GM04504 (cell line): ENCODE measurements around the gene WDR1.

ENCODE experiments used
- DNase-seq: peaks from one replicate; pipeline ENCODE4 v3.0.0-alpha.2; 2012; ENCODE audit warnings: low read depth

Gene WDR1

GRCh38 chr4:10114147-10114546 lies 2.5 kb downstream of the WDR1 start:
- DNase-seq, result no peak

- DNase-seq, result no peak
Measured at GRCh38 chr4:10113362-10114047, 3.1 kb downstream of the WDR1 start.

GRCh38 chr4:10112658-10113284 lies 3.8 kb downstream of the WDR1 start:
- DNase-seq, result no peak

GRCh38 chr4:10111067-10111801 lies 5.4 kb downstream of the WDR1 start:
- DNase-seq, result no peak

- DNase-seq, result no peak
Measured at GRCh38 chr4:10109995-10110670, 6.5 kb downstream of the WDR1 start.

GRCh38 chr4:10108818-10109783 lies 7.5 kb downstream of the WDR1 start:
- DNase-seq, result no peak

- DNase-seq, result no peak
Measured at GRCh38 chr4:10108391-10108790, 8.2 kb downstream of the WDR1 start.

GRCh38 chr4:10107111-10108091 lies 9.2 kb downstream of the WDR1 start:
- DNase-seq, result no peak

GRCh38 chr4:10106421-10107039 lies 10.1 kb downstream of the WDR1 start:
- peak; percentile 91 for DNase-seq

- no peak for DNase-seq
Measured at GRCh38 chr4:10105920-10106319, 10.7 kb downstream of the WDR1 start.

GRCh38 chr4:10105421-10105820 lies 11.2 kb downstream of the WDR1 start:
- DNase-seq, result no peak

GRCh38 chr4:10104991-10105276 lies 11.7 kb downstream of the WDR1 start:
- no peak for DNase-seq

GRCh38 chr4:10104211-10104990 lies 12.2 kb downstream of the WDR1 start:
- DNase-seq, result no peak

- DNase-seq, result no peak
Measured at GRCh38 chr4:10102474-10103332, 13.9 kb downstream of the WDR1 start.

GRCh38 chr4:10101671-10102473 lies 14.7 kb downstream of the WDR1 start:
- DNase-seq, result no peak

- DNase-seq, result no peak
Measured at GRCh38 chr4:10100734-10101216, 15.8 kb downstream of the WDR1 start.
